Uterine smooth muscle cell (primary cell): ENCODE results near the gene CSTF3. TPM values are rescaled to one million over a fixed set of nuclear protein-coding genes. Genes with fewer than 3 reads are reported as not detected.

Experiments
- total RNA-seq: library from RNA; depleted of rRNA; stranded (reverse); fragments of >200 nt; gene quantifications from 2 replicates; pipeline ENCODE4 v1.2.3, GENCODE V29; 2014

The CSTF3 gene
- total RNA-seq = 28.0 and 34.1 TPM in 2 replicates

DNA sequence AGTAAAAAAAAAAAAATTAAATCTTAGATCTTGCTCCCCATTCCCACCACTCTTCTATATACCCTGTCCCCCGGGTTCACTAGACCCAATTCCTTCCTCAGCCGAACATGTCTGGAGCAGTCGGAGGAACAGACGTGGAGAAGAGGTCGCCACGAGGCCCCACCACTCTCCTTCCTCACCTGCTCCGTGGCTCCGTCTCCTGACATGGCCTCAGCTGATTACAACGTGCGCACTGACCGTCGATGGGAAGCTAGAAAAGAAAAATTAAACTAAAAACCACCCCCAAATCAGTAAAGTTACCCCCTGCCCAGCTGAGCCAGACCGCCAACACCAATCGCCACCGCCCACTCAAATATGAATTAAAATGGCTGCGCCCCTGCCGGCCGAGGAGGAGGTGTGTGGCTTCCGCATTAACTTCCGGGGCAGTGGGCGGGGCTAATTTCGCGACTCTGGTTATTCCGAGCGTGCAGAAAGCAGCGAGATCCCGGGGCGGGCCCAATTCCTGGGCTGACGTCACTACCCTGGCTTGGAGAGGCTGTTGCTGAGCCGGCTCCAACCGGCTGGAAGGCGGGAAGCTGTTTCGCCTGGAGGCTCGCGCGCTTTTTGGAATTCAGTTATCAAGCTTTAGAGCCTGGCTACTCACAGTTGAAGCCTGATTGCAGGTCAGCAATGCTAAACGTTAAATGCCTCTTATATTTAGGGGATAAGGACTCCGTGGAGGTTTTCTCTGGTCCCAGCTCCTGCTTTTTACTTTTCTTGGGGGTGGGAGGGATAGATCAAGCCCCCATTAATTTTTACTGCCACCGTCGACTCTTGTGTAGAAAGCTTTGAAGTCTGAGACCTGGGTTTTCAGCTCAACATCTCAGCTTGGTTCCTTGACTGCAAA is at the start of gene CSTF3:
CSTF3 (minus strand) TSS at position 361 of the 886 bp plus-strand sequence; CDS start at position 206, 155 bp downstream.

DNA sequence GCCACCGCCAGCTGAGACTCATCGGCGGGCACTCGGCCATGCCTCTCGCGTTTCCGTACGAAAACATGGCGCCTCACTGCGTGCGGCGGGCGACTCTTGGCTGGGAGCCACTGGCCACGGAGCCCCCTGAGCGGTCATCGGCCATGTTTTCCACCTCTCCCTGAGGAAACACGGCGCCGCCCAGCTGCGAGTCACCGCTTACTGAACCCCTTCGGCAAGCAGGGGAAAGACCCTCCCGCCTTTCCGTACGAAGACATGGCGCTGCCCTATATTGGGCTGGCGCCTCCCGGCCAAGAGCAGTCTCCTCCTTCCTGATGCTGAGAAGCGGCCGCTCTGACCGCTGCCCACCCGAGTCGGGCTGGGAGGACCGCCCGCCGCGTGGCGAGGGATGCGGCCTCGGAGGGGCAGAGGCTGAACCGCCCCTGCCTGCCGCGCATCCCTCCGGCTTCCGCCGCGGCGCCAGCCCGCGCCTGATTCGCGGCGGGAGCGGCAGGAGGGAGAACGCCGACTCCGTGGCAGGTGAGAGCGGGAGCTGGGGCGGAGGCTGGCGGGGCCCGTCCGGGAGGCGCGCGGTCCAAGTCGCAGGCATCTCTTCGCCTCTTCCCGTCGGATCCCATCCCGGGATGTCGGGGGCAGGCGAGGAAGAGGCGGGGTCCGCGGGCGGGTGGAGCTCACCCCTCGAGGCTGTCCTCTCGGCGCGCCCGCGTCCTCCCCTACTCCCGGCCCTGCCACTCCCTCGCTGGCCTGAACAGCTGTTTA is 121.8 kb downstream of the CSTF3 start, which contains the start of gene TCP11L1:
TCP11L1 (plus strand) TSS at position 299 of the 759 bp plus-strand sequence. CDS start 4,202 bp downstream, outside the sequence.

Other genes starting within 250 kb of the CSTF3 start
- gene DEPDC7, start 145.6 kb downstream of the CSTF3 start, total RNA-seq = 6.6 and 7.9 TPM in 2 replicates
- 19.3 and 20.1 TPM in 2 replicates for gene TCP11L1, start 121.9 kb downstream of the CSTF3 start, total RNA-seq
- gene HIPK3, start 95.9 kb upstream of the CSTF3 start, total RNA-seq = 66.7 and 102 TPM in 2 replicates
- gene KIAA1549L, start 214.6 kb upstream of the CSTF3 start, total RNA-seq = 2.2 and 4.4 TPM in 2 replicates